ENCODE measurements around the gene DGKG.

Gene DGKG

DNA sequence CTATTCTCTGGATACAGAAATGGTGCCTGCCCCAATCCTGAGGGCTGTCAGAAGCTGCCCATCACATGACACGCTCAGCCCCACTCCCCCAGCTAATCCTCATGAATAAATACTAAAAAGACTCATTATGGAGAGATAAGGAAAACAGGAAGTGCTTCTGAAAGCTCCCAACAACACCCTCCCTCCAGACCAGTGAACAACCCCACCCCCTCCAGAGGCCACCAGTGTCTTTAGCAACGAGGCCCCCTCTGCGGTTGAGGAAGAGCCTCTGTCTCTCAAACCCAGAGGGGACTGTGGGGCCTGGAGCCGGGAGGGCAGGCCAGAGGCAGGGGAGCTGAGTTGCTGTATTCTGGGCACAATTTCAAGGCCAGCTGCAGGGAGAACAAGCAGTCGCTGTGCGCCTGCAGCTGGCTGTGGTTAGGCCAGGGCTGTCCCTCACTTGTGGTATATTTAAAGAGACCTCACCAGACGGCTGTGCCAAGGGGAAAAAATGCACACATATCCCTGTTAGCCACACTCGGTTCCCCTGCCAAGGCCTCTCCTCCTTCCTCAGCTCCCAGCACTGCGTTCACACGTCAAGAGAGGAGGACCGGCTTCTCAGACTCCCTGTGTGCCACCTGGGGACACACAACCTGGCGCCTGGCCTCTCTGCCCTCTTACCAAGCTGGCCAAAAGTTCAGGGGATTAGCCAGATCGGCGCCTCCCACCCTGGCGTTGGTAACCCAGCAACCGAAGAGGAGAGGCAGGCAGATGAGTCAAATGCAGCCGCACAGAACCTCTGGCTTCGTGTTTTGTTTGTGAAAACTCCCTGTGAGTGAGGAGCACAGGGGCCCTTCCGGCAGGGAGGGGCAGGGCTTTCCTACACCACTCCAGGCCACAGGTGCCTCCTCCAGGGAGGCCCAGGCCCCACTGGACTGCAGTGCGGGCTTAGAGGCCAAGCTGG is 152.0 kb downstream of the DGKG start:
- no peak for DNase-seq (ENCODE audit: low spot score)

DNA sequence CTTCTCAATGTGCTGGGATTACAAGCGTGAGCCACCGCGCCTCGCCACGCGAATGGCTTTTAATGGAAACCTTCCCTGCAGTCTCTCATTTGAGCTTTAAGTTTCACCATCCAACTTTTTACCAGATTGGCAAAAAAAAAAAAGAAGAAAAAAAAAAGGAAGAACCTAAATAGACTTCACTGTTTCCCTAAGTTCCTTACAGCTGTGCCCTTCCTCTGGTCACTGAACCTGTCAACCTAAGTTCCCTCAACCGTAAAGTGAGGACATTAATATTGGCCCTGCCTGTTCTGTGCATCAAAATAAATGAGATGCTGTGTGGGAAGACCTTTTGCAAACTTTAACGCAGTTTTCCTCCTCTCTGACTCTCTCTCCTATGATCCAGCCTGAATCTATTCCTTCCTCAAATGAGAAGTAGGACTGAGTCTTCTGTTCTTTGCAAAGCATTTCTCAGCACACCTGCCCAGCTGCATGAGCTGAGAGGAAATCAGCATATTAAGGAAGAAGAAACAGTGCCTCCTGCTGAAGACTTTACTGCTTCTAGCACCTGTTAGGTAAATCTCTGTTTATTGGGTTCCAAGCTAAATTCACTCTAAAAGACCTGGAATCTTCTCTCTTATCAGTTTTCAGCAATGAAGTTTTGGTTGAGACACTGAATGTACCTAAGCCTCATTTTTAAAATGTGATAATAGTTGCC is 153.6 kb downstream of the DGKG start:
- DNase-seq (ENCODE audit: low spot score): no peak

DNA sequence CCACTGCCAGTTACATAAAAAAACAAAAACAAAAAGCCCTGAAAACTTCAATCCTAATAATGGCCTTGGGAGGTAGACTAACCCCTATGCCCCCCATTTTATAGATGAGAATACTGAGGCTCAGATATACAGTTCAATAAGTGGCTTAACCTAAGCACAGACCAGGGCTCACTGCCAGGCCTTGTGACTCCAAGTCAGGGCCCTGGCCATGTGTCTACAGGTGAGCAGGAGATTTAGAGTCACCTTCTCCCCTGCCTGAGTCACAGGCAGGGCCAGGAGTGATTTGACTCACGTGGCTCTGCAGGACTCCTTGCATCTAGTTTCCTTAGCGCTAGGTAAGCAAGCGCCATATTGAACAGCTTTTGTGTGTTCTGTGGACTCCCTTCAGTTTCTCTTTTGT is 154.5 kb downstream of the DGKG start:
- no peak for DNase-seq (ENCODE audit: low spot score)

DNA sequence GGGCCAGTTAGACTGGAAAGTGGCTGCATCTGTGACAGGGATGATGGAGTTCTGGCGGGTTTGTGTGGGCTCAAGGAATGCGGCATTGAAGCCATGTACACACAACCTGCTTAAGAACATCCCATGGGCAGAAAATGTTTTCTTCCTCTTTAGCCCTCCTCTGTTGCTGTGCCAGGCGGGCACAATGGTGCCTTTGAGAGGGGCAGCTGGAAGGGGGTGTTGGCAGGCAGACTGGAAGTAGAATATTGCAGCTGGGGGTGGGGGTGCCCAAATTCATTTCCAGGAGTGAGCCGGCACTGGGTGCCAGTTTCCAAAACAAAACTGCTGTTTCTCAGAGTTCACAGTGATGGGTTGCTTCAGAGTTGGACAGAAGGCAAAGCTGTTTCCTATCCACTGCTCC is 161.3 kb downstream of the DGKG start:
- no peak for DNase-seq (ENCODE audit: low spot score)

DNA sequence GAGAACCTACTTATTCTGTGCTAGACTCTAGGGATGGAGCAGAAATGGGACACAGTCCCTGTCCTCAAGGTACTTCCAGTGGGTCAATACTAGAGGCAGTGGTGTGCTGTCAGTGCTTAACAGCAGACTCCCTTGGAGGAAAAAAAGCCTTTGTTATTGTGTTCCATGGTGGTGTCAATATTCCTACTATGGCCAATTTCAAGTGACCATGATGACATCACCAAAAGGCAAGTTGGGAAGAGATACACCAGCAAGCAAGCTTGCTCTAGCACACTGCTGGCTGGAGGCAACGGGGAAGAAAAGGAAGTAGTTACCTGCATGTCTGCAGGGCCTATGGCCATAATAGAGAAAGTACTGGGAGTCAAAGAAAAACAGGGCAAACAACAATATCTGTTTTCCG is 163.6 kb downstream of the DGKG start:
- no peak for DNase-seq (ENCODE audit: low spot score)

DNA sequence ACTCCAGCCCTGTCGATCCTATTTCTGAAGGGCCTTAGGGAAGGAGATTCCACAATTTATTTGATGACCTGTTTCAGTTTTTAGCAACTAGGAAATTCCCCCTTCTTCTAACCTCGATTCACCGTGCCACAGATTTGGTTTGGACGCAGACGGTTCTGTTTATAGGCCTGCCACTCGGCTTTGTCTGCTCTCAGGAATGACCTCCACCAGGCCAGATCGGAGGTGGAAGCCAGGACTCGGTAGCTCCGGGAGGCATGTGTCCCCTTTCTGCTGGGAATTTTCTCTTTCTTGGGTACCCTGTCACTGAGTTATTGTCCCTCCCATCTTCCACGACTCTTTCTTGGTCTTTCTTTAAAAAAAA is 167.6 kb downstream of the DGKG start:
- no peak for DNase-seq (ENCODE audit: low spot score)

DNA sequence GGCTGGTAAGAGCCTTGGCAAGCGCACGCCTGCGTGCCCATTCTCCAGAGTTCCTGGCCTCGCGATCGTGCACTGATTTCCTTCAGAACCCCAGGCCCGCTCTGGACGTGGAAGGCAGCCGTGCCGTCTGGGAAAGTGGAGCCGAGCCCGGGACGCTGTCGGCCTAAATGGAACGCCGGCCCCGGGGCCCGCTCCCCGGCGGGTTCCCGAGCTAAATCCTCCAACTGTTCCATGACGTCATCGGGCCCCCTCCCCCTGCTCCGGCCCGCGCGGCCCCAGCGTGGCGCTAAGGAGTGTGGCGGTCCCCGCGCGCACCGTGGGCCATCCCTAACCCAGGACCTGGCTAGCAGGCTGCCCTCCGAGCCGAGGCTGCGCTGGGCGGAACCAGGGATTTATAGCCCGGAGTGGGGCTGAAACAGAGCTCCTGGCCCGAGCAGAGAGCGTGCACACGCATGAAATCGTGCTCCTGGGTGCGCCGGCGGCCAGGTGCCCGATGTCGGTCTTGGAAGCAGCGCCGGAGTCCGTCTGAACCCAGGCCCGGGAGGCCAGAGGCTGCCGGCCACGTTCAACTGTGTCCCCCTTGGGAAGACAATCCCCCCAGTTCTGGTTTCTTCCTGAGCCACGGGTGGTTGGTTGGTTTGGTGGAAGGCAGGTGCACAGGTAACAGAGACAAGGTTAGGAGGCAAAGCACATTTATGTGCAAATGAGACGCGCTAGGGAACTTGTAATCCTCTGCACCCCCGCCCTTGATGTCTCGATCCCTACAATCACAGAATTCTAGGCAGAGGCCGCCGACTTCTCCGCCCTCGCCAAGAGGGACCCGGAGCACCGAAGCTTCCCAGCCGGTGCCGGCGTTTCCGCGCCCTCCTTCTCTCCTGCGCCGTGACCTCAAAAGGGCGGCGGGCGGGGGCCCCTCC is 168.2 kb downstream of the DGKG start:
- DNase-seq (ENCODE audit: low spot score): no peak

DNA sequence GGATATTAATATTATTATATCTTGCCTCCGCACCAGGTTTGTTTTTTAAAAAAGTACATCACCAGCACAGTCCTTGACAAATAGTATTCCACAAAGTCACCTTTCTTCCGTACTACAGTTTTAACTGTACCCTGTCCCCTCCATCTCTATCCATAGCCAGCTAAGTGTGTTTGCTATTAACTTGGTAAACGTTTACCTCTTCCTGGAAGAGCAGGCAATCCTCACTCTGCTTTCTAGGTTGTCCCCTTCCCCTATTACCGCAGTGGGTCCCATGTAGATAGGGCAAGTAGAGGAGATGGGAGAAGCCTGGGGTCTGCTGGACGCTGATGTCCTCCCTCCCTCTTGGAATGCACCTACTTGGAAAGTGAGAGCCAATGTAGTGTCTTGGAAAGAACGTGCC is 169.2 kb downstream of the DGKG start:
- DNase-seq (ENCODE audit: low spot score): no peak

DNA sequence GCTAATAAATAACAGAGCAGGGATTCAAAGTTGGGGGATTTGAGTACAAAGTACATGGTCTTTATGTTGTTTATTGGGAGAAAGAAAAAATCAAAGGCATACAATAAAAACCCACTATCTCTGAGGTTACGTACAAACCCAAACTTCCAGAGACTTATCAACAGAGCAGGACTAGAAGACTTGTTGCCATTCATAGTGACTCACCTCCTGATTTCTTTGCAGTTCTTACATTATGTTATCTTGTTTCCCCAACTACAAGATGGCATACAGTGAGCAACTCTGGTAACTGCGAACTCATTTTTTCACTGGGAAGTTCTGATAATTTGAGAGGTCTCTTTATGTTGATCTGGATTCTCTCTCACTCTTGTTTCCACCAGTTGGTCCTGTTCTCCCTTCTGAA is 172.5 kb downstream of the DGKG start:
- no peak for DNase-seq (ENCODE audit: low spot score)

DNA sequence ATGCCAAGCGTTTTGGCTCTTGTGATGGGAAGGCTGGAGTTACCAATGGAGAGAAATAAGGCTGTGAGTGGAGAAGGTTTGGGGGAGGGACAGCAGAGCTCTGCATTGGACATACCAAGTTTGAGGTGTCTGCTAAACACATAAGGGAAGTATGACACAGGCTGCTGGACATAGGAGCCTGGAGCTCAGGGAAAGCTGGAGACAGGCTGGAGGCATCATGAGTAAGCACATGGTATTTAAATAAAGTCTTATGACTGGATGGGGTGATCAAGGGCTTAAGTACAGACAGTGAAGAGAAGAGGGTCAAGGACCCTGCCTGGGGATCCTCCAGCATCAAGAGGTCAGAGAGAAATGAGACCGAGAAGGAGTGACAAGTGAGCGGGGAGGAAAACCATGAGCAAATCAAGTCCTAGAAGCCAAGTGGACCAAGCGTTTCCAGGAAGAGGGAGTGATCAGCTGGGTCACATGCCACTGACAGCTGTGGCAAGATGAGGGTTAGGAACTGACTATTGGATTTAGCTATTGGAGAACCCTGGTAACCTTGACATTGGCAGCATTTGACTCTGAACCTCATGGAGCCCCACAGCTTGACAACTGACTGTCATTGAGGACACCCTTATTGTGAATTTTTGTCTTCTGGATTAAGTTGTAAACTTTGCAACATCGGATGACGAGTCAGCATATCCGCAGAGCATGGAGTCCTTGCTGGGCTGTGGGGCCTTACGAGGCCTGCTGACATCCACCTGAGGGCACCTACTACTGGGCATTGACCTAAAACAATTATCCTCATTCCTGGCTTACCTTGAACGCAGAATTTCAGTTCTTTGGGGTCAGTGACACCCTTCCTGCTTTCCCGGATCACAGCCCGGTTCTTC is 174.4 kb downstream of the DGKG start:
- no peak for DNase-seq (ENCODE audit: low spot score)

DNA sequence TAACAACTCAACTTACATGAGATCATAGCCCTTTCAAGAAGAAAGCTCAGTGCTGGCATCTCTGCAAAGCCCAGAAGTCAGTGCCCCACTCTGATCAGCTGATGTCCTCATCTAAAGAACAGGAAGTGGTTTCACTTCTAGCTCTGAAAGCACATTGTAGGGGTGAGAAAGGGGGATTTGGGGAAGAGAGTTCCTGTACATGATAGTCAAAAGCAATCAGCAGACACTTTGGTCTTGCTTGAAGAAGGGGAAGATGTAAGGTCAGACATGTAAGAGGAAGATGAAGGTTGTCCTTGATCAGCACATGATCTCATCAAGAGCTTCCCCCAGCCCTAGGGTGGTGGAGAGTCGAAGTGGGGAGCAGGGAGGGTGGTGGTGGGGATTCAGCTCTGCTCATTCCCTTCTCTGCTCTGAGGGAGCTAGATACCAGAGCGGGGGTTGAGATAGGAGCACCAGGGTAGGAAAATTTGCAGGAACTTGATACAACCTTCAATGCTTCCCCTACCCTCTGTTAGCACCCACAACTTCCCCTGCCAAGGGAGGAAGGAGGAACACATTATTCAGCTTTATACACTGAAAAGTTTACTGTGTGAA is 176.7 kb downstream of the DGKG start:
- no peak for DNase-seq (ENCODE audit: low spot score)

DNA sequence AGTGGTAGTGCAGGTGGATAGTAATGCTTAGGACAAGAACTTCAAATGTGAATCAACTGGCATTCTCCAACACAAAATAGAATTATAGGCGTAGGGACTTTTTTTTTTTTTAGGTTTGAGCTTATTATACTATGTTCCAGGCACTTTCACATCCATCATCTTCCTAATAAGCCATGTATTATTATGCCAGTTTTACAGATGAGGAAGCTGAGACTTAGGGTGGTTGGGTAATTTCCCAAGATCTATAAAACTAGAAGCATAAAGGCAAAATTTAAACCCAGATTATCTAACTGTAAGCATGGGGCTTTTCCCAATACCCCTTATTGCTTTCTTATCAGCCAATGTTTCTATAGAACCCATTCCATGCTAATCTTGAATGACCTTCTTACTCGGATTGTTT is 178.0 kb downstream of the DGKG start:
- DNase-seq (ENCODE audit: low spot score): no peak

DNA sequence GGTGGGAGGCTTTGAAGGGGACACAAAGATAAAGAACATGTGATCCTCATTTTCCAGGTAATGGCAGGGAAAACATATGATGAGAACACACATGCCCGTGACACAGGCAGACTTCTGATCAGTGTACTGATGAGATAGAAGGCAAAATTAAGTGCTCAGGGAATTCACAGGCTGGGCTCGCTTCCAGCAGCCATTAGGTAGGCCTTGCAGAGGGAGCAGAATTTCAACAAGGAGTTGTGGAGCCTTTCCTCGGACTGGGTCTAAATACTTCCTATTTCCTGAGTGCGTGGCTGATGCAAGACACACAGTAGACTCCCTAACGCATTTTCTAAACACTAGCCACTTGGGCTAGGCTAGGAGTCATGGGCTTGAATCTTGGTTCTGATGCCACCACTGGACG is 179.2 kb downstream of the DGKG start:
- DNase-seq (ENCODE audit: low spot score): no peak

DNA sequence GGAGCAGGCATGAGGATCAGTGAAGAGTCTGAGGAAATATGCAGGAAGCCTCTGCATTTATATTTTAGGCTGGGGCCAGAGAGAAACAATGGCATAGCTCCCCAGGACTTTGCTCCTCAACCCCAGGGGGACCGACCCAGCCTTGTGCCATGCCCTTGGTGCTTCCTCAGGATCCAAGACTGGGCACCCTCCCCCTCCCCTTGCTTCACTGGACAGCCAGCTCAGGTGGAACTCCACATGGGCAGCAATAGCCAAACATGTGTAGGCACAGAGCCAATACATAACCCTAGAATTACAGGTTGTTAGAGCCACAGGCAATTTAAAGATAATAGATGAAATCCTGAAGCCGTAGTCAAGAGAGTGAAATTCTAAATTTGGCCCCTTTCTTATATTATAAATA is 180.1 kb downstream of the DGKG start:
- DNase-seq (ENCODE audit: low spot score): no peak

DNA sequence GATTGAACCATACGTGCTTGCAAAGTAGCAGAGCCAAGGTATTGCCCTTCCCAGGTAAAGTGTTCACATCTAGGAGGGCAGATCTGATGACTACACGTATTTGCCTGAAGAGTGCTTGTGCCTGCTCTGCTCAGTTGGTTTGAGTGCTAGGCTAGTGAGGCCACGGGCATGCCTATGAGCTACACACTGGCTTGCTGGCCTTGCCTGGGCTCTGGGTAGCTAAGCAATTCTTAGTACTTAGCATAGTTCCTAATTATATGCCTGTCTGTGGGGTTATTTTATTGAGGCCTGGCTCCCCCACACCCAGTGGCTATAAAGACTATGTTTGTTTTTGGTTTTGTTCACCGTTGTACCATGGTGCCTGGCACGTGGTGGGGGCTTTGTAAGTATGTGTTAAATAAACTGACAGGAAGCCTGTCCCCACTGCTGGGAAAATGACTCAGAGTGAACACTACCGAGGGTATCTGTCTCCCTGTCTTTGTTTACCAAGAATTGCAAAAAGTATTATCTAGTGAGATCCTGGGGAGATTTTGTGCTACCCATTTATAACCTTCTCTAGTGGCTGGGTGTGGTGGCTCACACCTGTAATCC is 181.0 kb downstream of the DGKG start:
- DNase-seq (ENCODE audit: low spot score): no peak

DNA sequence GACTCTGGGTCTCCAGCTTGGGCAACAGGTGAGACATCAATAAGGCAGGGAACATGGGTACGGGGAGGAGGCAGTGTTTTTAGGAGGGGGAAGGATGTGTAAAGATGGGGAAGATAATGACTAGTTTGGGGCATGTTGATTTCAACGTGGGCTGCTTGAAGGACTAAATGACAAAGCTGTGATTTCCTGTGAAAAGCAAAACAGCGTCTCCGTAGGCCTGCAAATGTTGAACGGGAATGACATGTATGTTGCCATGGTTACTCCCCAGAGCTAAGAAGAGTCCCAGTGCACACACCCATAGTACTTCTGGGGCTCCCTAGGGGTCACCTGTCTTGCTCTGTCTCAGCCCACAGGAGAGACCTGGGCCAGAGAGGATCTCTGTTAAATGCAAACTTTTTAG is 181.9 kb downstream of the DGKG start:
- DNase-seq (ENCODE audit: low spot score): no peak

DNA sequence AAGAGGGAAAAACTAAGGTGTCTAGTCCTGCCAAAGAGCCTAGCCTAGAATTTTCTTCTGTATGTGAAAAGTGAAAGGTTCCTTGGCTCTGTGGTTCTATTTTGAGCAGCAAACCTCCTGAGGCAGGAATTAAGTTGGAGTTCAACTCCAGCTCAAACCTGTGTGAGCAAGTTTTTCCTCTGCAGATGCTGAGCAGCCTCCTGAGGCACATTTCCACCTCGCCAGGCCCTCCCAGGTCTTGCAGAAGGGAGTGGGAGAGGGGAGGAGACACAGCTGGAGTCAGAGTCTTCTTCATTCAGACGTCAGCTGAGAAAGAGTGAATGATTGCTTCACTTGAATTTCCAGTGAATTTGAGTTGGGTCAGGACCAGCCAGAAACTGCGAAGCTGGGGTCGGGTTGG is 183.6 kb downstream of the DGKG start:
- no peak for DNase-seq (ENCODE audit: low spot score)

DNA sequence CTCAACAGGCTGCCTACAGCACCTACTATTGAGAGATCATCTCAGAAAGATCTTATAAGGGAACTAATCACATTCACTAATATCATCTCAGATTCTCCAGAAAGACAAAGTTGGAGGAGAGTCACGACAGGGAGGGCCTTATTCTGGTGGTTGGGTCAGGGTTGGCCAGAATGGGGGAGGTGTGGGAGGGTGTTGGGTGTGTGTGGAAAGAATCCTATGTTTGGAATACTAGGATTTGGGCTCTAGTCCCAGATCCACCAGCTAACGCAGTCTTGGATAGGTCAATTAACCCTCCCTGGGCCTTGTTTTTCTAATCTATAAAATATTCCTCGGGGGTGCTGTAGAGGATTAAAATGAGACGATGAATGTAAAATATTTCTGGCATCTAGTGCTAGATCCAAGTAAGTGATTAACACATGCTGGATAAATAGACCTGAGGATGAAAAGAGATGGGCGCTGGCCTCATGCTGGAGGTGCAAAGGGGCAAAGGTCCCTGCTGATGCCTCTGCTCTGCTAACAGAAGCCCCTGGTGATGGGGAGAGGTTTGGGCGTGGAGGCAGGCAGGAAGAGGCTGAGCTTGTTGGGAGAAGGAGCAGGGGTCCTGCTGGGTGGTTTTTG is 185.6 kb downstream of the DGKG start:
- no peak for DNase-seq (ENCODE audit: low spot score)

DNA sequence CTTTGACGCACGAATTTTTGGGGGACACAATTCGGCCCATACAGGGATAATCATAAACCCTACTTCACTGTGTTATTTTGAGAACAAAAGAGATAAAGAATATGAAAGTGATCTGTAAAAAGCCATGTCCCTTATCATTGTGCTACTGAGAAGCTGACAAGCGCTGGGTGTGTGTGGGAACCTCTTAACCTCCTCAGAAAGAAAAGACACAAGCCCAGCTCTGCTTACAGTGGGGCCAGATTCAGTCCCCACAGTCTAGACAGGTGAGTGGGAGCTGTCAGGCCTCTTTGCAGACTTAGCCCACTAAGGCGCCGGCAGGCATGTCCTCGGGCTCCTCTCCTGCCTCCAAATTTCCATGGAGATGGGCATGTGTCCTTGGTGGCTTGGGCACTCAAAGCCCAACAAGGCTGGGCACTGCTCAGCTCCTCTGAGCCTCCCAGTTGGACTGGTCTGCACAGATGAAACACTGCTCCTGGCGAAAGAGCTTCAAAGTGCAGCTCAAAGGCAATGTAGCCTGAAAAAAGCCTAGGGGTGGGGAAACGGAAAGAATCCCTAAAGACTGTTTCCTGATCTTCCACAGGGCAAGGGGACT is 188.7 kb downstream of the DGKG start:
- DNase-seq (ENCODE audit: low spot score): no peak

DNA sequence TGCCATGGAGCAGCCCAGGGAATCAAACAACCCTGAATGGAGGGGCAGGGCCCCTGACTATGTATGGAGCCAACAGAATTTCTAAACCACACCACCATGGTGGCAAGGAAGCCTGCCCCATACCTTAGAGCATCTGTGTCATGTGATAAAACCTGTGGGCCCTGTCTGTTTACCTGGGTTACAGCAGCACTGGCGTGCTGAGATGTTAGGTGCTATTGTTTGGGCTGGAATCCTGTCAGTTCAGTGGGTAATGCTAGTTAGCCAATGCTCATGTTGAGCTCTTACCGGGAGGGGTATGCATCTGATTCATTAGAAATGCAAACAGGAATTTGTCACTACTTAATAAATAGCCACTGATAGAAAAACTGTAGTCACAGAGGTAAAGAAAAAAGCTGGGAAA is 189.7 kb downstream of the DGKG start:
- no peak for DNase-seq (ENCODE audit: low spot score)

Measured in hematopoietic multipotent progenitor cell treated with erythropoietin and hydrocortisone succinate and interleukin-3 and kit ligand, for 17 days (in vitro differentiated cells).